Stimulated activated CD4-positive, alpha-beta T cell treated with anti-CD3 and anti-CD28 coated beads, Interleukin-12 subunit alpha, Interleukin-12 subunit beta, amount 100 ng/mL, for 4 hours (primary cell): ENCODE measurements around the gene ATP8A1.

Experiments
- DNase-seq: peaks from one replicate; pipeline ENCODE4 v3.0.0-alpha.2; 2020

ATP8A1 gene

DNA sequence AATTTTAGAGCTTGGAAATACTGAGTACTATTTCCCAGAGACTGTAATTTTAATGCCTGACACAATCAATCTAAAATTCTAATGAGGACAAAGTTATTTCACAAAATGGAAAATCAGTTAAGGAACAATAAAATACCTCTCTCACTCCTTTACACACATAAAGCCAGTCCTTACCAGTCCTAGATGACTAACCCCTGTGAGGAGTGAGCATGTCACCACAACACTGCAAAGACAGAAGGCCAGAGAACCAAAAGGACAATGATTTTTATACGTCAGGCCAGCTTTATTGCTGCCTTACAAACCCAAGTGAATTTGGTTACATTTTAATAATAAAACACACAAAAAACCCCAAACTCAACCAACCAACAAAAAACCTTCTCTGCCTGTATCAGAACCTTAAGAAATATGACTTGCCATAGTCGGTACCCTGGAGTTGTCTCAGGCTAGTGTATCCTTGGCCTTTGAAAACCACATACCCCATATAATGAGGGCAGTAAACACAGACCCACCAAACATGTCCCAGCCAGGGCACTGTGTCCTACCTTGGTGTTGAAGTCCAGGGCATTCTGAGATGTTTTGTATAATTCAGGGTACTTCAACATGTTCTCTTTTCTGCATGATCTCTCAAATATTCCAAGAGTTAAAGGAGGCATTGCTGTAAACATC lies 202.0 kb downstream of the ATP8A1 start:
- no peak for DNase-seq

DNA sequence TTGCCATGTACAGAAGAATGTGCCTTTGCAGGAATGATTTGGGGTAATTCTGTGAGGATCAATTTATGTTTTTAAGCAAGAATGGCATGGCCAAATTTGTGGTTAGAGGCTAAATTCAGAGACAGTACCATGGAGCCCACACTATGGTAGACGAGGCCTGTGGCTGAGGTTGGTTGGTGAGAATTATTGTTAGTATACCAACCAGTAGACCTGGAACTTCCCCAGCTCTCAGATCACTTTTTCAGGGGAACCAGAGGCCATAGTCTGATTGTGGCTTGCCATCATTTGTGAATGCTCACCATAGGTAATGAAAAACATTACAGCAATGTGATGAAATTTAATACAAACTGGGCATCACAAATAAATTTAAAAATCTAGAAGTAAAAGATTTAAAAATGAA lies 203.3 kb downstream of the ATP8A1 start:
- no peak for DNase-seq

DNA sequence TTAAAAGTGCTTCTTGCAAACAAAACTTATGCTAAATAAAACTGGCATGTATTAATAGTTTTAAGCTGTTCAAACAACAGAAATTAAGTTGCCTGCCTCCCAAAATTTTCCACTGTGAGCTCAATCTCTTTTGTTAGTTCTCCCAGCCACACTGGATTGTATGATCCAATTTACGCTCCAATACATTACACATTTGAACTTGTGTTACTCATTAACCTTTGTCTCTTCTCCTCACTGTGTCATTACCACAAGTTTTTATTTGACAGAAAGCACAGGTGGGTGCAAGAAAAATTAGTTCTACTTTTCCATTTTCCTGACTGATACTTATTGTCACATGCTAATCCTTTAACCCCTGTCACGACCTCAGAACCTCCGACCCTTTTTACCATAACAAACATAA lies 204.1 kb downstream of the ATP8A1 start:
- DNase-seq, result no peak

DNA sequence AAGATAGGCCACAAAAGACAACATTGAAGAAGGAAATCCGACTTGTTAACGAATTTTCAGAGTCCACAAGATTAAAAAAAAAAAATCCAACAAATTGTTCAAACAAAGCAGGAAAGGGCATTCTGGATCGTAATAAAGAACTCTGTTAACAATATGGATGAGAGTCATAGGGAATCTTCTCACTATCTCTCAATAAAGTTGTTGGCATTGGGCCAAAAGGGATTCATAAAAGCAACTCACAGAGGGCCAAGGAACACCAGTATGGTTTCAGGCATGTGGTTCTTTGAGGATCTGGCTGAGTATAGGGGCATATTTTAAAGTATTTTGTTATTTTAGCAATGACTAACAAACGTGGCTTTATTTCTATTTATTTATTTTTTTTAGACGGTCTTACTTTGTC lies 210.1 kb downstream of the ATP8A1 start:
- no peak for DNase-seq

DNA sequence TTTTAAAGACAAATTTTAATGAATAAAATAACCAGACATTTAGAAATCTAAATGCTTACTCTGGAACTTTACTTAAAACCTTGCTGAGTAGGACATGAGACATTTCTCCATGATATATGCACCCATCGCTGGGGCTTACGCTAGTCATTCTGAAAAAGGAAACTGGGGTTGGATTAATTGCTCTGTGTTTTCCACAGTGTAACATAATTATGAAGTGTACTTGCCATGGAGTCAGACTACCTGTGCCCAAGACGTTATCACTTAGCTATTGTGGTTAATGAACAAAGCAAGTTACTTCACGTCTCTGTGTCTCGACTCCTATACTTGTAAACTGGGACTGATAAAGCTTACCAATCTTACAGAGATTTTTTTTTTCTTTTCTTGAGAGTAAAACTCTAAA lies 211.9 kb downstream of the ATP8A1 start:
- DNase-seq, result no peak

DNA sequence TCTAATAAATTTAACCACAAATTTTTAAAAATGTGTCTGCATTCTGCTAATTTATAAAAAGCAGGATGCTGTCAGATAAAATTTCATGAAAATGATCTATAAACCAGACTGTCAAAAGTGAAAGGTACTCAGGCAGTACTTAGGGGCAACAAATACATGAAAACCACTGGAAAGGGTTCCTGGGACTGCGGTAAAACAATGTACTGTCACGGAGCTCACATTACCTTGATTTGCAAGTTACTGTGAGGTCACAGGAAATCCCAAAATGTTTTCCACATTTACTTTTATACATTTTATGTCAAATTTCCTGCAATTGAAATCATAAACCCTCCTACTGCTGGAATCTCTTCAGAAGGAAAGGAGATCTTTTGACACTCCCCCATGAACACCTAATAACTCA lies 214.3 kb downstream of the ATP8A1 start:
- DNase-seq, result no peak

DNA sequence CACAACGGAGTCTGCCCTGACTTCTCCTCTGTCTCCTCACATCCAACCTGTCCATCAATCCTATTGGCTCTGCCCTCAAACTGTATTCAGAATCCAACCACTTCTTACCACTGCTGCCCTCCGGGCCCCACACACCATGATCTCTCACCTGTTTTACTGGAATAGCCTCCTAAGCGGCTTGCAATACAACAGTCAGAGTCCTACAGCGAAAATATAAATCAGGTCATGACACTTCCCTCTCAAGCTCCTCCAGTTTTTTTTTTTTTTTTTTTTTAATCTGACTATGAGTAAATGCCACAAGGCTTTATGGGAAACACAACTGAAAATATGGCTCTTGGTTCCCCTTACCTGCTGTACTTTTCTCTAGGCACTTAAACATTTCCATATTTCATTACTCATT lies 216.8 kb downstream of the ATP8A1 start:
- DNase-seq, result no peak

DNA sequence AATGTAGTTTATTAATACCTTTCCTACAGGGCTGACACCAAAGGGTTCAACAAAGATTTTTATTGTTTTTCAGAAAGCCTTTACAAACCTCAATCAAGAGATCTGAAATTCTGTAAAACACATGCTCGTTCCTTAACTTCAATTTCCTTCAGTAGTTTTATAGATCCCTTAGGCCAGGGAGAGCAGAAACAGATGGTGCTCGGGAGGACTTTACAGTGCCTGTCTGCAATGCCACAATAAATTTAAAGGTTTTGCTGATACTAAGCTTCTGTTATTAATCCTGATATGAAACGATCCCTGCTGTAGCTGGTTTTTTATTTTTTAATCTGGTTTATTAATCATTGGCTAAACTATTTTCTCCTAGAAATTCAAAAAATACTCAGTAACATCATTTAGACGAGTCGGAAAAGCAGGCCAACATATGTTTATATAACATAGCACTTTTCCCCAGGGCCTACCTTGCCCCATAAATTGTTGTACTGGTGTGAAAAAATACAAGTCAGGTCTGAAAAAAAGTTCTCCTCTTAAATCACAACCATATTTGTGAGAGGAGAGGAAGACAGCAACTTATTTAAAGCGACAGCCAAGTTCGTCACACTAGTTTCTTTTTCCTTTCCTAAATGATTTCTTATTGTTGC lies 219.9 kb downstream of the ATP8A1 start:
- DNase-seq, result no peak

DNA sequence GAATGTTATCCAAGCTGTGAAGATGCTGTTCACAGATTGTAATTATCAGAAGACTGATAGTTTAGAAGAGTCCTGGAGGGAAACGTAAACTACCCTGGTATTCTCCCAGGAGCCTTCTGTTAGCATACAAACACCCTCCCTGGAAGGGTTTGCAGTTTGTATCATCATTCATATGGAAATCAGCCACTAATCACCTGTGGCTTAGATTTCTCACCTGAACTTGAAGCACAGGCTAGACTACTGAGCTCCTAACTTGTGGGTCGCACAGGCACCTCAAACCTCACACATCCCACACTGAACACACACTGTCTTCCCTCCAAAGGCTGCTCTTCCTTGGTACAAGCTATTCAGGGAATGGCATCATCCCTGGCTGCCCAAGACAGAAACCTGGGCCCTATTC lies 228.9 kb downstream of the ATP8A1 start:
- no peak for DNase-seq

DNA sequence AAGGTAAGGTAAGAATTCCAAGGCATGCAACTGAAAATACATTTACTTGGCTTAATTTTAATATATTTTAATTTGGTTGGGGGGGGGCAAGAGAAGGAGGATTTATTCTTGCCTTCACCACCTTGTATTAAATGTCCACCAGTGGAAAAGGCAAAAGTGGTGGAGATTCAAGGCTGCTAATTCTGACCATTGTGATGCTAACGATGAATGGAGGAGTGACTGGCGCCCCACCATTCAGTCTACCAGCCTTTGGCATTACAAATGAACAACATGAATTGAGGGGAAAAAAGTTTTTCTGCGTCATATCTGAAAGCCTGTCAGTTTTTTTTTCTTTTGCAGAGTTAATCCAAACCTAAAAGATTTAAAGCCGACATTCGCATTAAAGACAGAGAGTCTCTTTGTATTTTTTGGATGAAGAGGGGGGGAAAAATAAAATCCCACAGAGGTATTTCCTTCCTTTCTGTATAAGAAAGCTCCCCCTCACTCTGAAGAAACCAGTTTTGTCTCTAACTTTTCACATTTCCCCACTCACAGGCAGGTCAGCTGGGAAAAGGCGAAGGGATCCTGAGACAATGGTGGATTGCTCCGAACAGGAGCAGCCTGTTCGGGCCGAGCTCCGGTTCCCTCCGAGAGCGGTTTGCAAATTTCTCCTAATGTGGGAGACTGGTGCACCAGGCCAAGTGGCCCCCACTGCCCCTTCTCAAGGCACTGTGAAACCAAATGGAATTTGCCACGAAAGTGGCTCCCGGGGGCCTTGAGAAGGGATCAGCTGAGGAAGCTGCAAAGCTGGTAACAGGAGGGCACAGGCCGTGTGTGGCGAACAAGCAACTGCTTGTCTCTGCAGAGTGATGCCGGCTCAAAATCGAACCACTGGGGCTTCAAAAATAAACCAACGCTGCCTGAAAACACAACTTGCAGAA lies 231.5 kb downstream of the ATP8A1 start:
- DNase-seq, result no peak

DNA sequence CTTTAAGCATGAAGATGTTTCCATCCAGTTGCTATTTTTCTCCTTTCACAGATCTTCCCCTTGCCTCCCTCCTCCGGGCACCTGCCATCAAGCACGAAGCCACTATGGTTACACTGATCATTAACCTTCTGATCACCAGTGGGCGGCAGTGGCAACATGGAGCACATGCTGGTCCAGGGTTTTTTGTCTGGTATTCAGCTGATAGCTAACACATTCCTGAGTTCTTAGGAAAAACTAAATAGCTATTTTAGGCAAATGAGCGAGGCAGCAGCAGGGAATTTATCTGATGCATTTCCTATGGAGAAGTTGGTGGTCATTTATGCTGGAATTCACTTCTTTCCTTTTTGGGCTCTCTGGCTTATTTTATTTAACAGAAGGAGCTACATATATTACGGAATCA lies 236.8 kb downstream of the ATP8A1 start:
- no peak for DNase-seq

DNA sequence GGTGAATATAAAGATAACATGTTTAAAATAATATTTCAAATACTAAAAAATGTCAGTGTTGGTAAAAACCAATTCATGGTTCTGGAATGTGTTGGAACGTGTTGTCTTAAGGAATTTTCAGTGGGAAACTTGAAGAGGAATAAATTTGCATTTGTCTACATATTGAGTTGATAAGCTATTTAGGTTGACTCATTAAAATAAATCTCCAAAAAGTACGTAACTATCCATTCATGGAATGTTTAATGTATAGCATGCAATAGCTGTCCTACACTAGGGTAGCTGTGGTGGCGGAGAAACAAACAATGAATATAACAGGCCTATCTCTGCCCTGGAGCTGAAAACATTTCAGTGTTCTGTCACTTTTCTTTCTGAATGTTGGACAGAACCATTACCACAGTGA lies 239.4 kb downstream of the ATP8A1 start:
- no peak for DNase-seq

DNA sequence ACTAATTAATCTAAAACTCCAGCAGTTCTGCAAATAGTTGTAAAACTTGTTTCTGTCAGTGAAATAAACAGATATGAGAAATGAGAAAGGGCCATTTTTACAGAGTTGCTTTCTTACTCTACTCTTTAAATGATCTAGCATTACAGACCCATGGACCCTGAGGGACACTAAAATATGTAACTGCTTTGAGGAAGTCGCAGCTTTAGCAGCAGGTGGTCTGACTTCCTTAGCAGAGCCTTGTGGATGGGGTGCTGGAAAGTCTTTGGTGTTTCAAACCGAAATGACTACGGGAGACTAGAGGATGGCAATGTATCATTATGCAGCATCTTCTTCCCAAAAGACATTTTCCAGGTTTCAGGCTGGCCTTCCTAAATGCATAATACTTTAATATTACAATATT lies 240.9 kb downstream of the ATP8A1 start:
- no peak for DNase-seq

DNA sequence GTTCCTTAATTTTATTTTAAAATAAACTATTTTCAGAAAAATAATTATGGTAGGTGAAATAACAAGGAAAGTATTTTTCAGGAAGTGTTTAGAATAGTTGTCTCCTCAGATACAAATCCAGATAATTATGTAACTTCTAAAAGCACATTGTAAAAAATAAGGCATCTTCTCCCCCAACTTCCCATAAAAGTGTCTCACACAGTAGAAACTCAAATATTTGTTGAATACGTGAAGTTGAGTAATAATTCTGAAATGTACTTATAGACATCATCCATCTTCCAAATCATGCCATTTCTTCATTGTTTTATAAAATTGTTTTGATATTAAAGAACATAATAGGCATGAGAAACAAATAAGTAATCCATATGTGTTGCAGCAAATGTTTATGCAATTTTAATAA lies 241.6 kb downstream of the ATP8A1 start:
- DNase-seq, result no peak

DNA sequence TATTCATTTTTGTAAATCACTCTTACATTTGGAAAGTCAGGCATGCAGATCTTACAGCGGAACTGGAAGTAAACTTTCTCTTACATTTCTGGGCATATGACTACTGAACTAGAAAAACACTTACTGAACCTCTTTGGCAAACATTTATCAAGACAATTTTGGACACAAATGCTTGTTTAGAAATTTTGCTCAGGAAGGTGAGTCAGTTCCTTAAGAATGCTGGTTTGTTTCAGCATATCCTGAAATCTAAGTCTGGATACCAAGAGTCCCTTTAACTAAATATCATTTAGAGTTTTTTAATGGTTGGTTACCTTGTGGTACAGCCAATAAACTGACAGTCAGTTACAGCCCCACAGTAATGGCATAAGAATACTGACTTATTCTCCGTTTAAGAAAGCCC lies 244.7 kb downstream of the ATP8A1 start:
- no peak for DNase-seq

DNA sequence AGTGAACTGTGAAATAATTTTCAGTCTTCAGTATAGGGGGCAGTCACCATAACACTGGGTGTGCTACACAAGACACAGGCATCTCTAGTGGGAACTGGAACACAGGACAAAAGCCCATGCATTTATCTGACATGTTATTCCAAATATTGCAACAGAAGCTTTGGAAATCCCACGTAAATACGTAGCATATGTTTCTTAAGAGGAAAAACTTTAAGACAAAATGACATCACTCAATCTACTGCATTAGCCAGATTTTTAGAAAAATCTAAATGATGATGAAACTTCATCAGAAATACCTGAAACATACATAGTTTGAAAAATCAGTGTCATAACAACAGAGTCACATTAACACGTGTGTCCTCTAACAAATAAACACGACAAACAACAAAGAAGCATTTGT lies 245.1 kb downstream of the ATP8A1 start:
- DNase-seq, result no peak

DNA sequence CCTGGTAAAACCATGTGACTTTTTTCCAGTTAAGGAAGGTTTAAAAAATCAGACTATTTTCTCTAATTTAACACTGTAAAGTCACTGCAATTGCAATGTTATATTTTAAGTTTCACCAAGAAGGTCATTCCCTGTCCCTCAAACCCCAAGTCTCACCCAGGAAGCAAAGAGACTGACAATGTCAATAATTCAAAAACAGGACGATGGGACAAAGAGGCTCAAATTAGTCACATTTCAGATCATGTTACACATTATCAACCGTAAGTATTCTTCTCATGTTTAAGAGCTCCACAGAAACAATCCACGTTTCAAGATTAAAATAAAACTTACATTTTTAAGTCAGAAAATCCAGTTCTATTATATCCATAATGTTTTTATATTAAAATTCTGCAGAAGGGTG lies 246.5 kb downstream of the ATP8A1 start:
- no peak for DNase-seq

DNA sequence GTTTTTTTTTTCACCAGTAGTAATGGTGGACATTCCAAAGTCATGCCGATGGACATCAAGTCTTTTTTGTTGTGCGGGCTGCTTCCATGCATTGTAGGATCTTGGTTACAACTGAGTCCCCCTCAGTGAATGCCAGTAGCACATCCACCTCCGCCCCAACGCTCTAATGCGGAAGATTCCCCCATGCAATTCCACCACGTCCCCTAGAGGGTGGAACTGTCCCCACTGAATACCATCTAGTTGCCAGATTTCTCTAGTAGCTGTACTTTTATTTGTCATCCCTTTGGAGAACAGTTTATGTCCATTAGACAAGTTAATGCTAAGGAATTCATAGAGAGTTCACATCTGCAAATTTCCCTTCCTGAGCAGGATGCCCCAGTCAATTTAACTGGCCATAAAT lies 252.9 kb downstream of the ATP8A1 start:
- DNase-seq, result no peak

DNA sequence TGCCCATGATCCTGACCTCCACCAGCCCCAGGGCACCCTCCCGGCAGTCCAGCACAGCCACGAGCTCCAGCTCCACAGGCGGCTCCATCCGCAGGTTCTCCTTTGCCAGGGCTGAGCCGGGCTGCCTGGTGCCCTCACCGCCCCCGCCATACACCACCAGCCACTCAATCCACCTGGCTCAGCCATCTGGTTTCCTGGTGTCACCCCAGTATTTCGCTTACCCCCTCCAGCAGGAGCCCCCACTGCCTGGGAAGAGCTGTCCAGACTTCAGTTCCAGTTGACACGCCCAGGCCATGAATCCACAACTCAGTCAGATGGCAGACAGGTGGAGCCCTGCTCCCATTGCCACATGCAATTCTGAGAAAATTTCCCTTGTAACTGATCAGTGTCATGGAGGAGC lies 255.7 kb downstream of the ATP8A1 start:
- no peak for DNase-seq

DNA sequence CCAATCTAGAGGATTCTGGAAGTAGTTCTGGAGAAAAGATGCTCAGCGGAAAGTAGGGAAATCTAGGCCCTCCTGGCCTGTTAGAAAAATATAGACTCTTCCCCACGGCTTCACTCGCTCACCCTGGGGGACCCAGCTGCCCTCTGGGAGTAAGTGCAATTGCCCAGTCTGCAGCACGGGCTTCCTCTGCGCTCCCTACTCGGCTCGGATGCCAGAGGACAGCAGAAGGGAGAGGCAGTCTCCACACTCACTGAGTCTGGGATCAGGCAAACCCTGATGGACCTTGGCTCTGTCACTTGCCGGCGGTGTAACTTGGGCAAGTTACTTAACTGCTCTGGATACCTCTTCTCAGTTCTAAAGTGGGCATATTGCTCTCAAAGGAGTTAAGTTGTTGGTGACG lies 257.5 kb downstream of the ATP8A1 start:
- no peak for DNase-seq

DNA sequence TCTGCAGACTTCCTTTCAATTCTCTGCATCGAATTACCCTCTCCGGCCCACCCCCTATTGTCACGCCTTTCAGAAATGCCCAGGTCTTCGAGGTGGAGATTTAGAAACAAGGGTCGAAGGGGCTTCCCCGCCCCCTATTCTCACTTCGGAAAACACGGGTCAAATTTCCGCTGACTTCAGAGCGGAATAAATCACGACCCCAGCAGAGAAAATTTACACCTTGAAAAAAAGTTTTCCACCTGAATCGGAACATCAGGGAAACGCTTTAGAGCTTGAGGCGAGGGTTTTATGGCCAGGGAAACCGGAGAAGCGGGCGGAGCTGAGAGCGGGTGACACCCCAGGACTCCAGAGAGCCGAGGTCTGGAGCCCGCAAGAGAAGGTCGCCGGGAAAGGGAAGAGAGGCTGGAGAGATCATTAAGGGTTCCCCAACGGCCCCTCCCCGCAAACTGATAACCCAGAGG lies 258.0 kb downstream of the ATP8A1 start:
- DNase-seq, result no peak

DNA sequence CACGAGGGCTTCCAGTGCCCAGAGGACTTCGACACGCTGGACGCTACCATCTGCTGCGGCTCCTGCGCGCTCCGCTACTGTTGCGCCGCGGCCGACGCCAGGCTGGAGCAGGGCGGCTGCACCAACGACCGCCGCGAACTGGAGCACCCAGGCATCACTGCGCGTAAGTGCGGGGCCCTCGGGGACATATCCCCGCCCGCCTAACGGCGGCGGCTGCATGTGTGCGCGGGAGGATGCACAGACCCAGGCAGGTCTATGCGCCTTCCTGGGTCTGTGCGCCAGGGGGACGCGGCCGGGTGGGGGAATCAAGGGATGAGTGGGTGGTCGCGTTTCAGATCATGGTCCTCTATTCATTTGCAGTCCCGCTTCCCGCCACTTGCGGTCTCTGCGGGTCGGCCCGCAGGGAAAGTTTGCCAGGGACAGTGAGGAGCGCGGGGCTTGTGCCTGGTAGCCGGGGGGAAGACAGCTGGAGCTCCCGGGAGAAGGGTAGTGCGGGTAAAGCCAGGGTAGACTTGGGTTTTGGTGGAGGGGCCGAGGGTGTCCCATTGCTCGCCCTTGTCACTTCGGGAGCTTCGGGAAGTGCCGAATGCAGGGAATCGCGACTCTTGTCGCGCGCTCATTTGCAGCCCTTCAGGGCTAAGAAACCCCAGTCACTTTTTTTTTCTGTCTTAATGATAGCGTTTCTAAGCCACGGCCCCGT lies 258.6 kb downstream of the ATP8A1 start:
- DNase-seq, result no peak

DNA sequence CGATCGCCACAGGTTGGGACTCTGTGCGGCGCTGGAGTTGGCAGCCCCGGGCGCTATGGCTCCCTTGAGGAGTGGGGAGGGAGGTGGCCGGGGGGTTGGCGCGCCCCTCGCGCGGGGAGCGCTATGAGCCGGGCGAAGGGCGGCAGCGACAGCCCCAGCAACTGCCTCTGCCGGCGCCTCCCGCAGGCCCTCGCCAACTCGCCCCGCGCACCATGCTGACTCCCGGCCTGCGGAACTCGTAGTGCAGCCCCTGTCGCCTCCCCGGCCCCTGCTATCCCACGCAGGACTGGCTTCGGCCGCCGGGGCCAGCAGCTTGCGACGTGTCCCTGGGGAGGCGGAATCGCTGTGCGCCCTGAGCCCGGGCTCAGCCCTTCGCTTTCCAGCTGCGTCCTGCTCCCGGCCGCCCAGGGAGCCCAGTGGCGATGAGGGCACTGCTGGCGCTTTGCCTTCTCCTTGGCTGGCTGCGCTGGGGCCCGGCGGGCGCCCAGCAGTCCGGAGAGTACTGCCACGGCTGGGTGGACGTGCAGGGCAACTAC lies 259.2 kb downstream of the ATP8A1 start:
- DNase-seq, result no peak
